NCI-H345 (cell line): ENCODE data around the gene DMD.

Experiments used
- DNase-seq: peaks from one replicate; lab custom pipeline; 2025; lab: John Stamatoyannopoulos, UW

The DMD gene

GRCh38 chrX:33041141-33041540, 170.2 kb downstream of the DMD start:
- DNase-seq: no peak

GRCh38 chrX:33032700-33033099, 178.6 kb downstream of the DMD start:
- DNase-seq: no peak

DNA sequence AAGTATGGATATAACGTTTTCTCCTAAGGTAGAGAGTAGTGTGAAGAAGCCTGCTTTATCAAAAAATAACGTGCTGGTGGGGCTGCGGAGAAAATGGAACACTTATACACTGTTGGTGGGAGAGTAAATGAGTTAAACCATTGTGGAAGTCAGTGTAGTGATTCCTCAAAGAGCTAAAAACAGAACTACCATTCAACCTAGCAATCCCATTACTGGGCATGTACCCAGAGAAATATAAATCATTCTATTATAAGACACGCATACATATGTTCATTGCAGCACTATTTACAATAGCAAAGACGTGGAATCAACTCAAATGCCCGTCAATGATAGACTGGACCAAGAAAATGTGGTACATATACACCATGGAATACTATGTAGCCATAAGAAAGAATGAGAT, 196.4 kb downstream of the DMD start:
- DNase-seq: no peak

GRCh38 chrX:33014086-33014485, 197.3 kb downstream of the DMD start:
- no peak for DNase-seq

GRCh38 chrX:33001107-33001506, 210.2 kb downstream of the DMD start:
- no peak for DNase-seq

DNA sequence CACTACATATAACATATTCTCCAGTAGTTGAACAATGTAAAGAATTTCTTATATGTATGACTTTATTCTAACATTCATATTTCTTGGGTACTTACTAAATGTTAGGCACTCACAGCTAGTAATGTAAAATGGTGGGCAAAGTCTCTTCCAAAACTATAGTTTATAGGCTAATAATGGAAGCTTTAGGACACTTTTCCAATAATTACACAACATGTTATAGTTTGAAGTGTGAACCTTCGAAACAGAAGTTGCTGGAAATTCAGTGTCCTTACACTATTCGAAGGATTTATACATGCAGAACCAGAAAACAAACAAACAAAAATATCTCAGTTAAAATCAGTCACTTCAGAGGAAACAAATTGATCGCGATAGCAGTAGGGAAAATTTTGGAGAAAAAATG, 212.6 kb downstream of the DMD start:
- DNase-seq: no peak

DNA sequence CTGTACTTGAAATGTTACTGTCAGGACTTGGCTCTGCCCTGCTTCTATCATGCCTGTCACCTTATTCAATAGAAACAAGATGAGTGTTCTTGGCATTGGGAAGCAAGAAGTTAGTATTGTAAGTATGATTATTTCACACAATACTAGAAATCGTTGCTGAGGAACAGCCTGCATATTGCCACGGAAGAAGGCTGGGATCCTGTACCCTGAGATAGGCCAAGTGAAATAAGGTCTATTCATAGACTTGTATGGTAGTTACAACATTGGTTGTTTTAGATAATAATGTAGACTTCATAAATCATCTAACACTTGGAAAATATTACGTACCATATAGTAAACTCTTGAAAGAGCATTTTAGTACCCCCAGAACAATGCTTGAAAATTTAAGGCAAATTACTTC, 215.9 kb downstream of the DMD start:
- no peak for DNase-seq

DNA sequence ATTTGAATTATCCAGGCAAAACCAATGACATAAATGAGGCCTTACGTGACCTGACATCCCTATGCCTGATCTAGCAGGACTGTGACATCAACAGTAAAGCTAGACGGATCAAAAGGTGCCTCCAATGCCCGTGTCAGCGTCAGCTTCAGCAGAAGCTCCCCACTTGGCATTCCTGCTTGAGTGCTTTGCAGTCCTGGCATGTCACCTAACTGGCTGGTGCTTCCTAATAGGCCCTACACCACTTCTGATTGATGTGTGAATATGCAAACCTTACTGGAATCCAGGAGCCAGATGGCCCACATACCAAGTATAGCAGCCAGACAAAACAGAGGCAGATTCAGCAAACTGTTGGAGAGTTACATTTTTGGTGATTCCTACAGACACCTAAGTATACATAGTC, 224.2 kb downstream of the DMD start:
- DNase-seq: no peak

DNA sequence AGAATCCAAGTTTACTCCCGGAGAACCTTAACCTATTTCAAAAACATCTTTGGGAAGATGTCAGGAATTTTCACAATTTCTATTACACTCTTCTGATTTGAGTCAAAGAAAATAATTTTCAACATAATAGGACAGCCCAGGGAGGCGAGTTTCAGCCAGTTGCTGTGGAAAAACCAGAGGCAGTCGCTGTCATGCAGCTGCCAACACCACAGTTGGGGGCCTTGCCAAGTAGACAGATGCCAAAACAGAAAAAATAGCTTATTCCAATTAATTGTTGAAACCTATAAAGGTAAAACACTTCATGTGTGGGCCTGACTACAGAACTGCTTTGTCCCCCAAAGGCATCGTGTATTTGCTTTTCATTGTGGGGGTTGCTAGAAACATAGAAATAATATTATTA, 225.8 kb downstream of the DMD start:
- DNase-seq: peak; percentile 0

GRCh38 chrX:32966821-32967355, 244.5 kb downstream of the DMD start:
- DNase-seq: peak; percentile 82

- no peak for DNase-seq
Measured at GRCh38 chrX:32954125-32954524, 257.2 kb downstream of the DMD start.

DNA sequence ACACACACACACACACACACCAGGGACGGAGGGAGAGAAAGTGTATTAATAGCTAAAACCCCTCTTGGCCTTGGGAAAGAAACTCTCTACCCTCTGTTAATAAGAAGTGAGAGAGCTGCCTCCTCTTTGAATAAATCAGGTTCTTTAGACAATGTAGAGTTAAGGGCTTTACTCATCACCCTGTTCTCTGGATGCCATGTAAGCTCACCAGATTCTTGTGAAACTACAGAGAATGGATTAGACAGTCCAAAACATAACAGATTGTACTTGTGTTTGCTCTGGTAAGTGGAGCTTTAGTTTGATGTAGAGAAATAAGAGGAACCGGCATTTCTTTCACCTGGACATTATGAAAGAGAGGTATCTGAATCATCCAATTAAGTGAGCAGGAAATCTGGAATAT, 263.2 kb downstream of the DMD start:
- no peak for DNase-seq

DNA sequence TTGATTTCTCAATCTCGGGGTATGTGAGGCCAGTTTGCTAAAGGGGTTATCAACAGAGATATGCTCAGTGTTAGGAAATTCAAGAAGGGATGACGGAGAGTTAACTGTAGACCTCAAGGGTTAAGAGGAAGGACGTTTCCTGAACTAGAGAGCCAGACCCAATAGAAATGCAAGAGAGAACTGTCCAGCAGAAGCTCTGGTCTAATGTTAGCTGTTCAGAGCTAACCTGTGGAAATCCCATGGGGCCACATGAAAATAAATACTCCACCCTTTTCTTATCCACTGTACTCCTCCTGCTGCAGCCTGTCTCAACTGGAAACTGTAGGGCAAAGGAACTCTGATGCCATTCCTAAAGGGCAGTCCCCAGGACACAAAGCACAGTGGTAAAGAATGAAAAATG, 274.3 kb downstream of the DMD start:
- DNase-seq: no peak

- no peak for DNase-seq
Measured at GRCh38 chrX:32933548-32933947, 277.8 kb downstream of the DMD start.

- DNase-seq: no peak
Measured at GRCh38 chrX:32929040-32929439, 282.3 kb downstream of the DMD start.

GRCh38 chrX:32896088-32896487, 315.3 kb downstream of the DMD start:
- DNase-seq: peak; percentile 70

- DNase-seq: peak; percentile 19
Measured at GRCh38 chrX:32894679-32895078, 316.7 kb downstream of the DMD start.

- DNase-seq: no peak
Measured at GRCh38 chrX:32893751-32894150, 317.6 kb downstream of the DMD start.

DNA sequence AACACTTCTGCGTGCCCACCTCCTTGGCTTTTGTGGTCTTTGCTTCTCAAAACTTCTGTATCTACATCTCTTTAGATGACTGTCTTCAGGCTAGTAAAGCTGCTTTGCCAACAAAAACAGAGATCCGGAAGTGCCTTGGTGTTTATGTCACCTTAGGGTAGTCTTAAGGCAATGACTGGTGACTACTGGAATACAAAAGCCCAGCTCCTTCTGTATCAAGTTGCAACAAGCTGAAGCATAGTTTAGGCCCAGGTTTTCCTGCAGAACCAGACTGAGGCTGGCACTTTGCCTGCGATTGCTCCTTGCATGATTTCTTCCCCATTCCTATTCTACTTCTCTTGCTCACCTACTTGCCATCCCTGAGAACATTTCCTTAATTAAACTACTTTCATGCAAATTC, 333.8 kb downstream of the DMD start:
- peak; percentile 10 for DNase-seq

DNA sequence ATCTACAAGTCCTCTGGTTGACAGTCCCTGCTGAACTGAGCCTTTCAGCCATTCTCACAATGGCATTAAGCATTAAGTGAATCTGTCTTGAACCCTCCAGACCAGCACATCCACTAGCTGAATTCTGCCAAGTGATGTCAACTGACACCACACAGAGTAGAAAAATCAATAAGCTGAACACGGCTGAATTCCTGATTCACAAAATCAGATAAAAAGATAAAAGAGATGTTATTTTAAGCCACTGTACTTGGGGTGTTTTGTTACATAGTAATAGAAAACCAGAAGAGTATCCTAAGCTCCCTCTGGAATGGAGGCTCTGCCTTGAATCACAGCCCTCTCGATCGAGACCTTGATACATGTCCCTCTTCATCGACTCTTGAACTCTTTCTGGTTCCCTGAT, 336.5 kb downstream of the DMD start:
- peak; percentile 63 for DNase-seq

DNA sequence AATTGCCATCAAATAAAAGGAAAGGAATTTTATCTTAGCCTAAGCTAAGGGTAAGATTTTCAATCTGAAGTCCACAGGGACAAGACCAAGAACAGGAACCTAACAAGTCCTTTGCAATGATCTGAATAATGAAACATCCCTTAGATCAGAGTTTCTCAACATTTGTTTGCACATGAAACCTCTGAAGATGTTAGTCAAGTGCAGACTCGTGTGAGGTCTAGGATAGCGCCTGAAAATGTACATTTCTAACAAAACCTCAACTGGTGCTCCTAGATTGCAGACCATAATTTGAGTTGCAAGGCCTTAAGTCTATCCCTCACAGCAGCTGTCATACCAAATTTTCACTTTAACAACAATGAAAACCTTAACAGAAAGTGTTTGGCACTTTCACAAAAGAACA, 337.6 kb downstream of the DMD start:
- no peak for DNase-seq

DNA sequence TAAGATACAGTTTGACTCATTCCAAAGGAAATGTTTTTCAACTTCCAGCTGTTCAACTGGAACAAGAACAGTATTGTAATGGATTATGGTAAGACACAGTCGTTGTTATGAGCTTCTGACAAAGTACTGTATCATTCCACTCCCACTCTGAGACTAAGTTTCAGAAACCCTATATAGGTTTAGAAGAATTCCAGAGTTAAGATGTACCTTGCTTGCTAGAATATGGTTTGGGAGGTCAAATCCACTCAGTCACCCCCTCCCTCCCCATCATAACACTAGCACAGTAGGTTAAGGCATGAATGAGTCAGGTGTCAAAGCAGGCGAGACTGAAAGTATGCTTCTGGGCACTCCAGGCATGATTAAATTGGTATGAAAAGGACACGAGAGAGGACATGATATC, 339.7 kb downstream of the DMD start:
- no peak for DNase-seq

DNA sequence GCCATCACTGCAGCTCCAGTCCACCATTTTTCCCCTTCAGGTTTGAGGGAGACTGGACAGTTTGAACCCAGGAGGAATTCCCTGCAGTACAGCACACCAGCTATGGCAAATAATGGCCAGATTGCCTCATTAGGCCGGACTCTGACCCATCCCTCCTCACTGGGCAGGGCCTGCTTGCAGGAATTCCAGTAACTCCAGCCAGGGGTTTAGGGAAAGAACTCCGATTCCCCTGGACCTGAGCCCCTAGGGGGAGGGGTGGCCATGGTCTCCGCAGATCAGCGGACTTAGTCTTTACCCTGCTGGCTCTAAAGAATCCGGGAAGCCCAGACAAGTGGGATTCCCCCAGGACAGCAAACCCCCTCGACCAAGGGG, 342.8 kb downstream of the DMD start:
- no peak for DNase-seq

DNA sequence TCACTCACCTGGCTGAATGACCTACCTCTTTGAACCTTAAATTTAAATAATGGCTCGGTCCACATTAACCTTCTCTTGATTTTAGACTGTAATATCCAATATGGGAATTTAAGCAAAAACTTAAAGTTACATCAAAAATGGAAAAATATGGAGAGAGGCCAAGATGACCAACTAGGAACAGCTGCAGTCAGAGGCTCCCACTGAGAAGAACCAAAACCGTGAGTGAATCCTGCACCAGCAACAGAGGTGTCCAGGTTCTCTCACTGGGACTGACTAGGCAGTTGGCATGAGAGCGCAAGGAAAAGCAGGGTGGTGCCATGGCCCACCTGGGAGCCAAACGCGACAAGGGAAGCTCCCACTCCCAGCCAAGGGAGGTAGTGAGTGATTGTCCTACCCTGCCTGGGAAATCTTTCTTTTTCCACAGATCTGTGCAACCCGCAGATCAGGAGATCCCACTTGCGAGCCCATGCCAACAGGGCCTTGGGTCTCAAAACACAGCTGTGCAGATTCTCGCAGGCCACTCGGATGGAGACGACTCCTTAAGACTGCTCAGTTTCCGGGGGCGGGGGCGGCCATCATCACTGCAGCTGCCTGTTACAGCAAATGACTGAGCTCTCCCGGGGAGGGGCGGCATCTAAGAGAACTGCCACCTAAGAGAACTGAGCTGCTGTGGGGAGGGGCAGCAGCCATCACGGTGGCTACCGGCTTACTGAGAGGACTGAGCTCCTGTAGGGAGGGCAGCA, 343.4 kb downstream of the DMD start:
- DNase-seq: no peak
